ENCODE measurements around the gene MDGA2.

DNA sequence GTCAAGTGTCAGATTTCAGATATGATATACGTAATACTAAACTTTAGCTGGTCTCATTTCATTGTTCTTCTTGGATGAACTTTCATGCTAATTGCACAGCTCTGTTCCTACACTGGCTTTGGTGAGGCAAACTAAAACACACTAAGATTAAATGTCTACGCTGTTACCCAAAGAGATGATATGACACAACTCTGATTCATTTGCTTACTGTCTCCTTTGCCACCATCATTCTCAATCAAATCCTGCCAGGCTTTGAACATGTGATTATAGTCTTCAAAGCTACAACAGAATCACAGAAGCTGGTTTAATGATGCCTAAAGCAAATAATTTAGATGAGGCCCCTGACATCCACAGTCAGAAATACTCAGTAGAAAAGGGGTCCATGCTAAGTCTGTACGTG lies 37.7 kb downstream of the MDGA2 start:
- TF ChIP-seq SUZ12 (IDR thresholded peaks at IDR 0.05; ENCODE audit: low read length) (no peak), EP300 (IDR thresholded peaks at IDR 0.05; ENCODE audit: borderline replicate concordance in 1 of 2, low read depth in 2 of 2, low read length in 2 of 2) (no peak), USF2 (IDR thresholded peaks at IDR 0.05; ENCODE audit: low read length) (no peak), POLR2A (IDR thresholded peaks at IDR 0.05; ENCODE audit: control extremely low read depth in 1 of 2, low read depth in 2 of 2, low read length in 2 of 2) (no peak), EZH2 (IDR thresholded peaks at IDR 0.05; ENCODE audit: low read depth, low read length, severe bottlenecking) (no peak), MAFK (IDR thresholded peaks at IDR 0.05; ENCODE audit: low read depth, low read length) (no peak), HDAC2 (IDR thresholded peaks at IDR 0.05; ENCODE audit: borderline replicate concordance in 1 of 2, low read depth in 2 of 2, low read length in 2 of 2) (no peak)
- TF ChIP-seq, protein P1, sequence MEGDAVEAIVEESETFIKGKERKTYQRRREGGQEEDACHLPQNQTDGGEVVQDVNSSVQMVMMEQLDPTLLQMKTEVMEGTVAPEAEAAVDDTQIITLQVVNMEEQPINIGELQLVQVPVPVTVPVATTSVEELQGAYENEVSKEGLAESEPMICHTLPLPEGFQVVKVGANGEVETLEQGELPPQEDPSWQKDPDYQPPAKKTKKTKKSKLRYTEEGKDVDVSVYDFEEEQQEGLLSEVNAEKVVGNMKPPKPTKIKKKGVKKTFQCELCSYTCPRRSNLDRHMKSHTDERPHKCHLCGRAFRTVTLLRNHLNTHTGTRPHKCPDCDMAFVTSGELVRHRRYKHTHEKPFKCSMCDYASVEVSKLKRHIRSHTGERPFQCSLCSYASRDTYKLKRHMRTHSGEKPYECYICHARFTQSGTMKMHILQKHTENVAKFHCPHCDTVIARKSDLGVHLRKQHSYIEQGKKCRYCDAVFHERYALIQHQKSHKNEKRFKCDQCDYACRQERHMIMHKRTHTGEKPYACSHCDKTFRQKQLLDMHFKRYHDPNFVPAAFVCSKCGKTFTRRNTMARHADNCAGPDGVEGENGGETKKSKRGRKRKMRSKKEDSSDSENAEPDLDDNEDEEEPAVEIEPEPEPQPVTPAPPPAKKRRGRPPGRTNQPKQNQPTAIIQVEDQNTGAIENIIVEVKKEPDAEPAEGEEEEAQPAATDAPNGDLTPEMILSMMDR (IDR thresholded peaks at IDR 0.05; ENCODE audit: control extremely low read depth in 1 of 3, insufficient read depth in 1 of 3, low read depth in 1 of 3, low read length in 3 of 3): no peak

Measured in H1 (cell line).